PC-9 (cell line): ENCODE data around the gene MTX1.
"Not testable (repeated sequence)": the region's sequence is repeated elsewhere in the genome, so short reads cannot be mapped to it uniquely, and the experiment has no call there.

Experiments
- CTCF ChIP-seq: fragments of 200-600 bp; sonication (generic); conservative IDR thresholded peaks from 2 replicates; pipeline ENCODE4 v1.6.1; 2017; ENCODE audit warnings: mixed run types, antibody characterized with exemption, mild to moderate bottlenecking, moderate library complexity
- EZH2 ChIP-seq: fragments of 200-600 bp; sonication (generic); IDR thresholded peaks from 2 replicates; pipeline ENCODE4 v1.8.0; 2017; ENCODE audit warnings: antibody characterized with exemption, low read depth

DNA sequence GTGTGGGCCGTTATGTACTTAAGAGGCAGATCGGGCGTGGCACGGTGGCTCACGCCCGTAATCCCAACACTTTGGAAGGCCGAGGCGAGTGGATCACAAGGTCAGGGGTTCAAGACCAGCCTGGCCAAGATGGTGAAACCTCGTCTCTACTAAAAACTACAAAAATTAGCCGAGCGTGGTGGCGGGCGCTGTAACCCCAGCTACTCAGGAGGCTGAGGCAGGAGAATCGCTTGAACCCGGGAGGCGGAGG is 14.6 kb upstream of the MTX1 start:
- not testable (repeated sequence) for TF ChIP-seq CTCF, EZH2
